ENCODE results near the gene OLFML2A. TPM values are rescaled to one million over a fixed set of nuclear protein-coding genes. Genes with fewer than 3 reads are reported as not detected.

The OLFML2A gene
- total and polyA plus RNA-seq, 2 of the 13 experiments (the other 11 are each of a cell fraction or from before 2014, with no cell fraction given): 0.01 to 0.02 TPM

GRCh38 chr9:124818431-124819281 is 41.7 kb downstream of the OLFML2A start (continued):
- peak; percentile 42; the same call in 1 of the 2 replicates for TF ChIP-seq ZBTB38 (CRISPR knock-in tag; IDR thresholded peaks at IDR 0.05)
- TF ChIP-seq HMG20A (CRISPR knock-in tag; IDR thresholded peaks at IDR 0.05; ENCODE audit: borderline replicate concordance): peak; percentile 20; the same call in 1 of the 2 replicates
- peak; percentile 55 for TF ChIP-seq ZNF781 (CRISPR knock-in tag; IDR thresholded peaks at IDR 0.05; ENCODE audit: borderline replicate concordance, not compliant biosample characterization)
- TF ChIP-seq ZNF597 (CRISPR knock-in tag; IDR thresholded peaks at IDR 0.05): no peak
- TF ChIP-seq ZNF710 (CRISPR knock-in tag; IDR thresholded peaks at IDR 0.05; ENCODE audit: borderline replicate concordance): 0 out of 2 replicates have a peak, but pooled peaks have one; percentile 15
- peak; percentile 89 for TF ChIP-seq ZNF891 (CRISPR knock-in tag; IDR thresholded peaks at IDR 0.05)
- peak; percentile 54; the same call in 1 of the 2 replicates for TF ChIP-seq HNF4A (CRISPR knock-in tag; IDR thresholded peaks at IDR 0.05)
- TF ChIP-seq CBX5 (CRISPR knock-in tag; IDR thresholded peaks at IDR 0.05; ENCODE audit: borderline replicate concordance): no peak
- TF ChIP-seq ZNF280B (CRISPR knock-in tag; IDR thresholded peaks at IDR 0.05; ENCODE audit: borderline replicate concordance): peak; percentile 68; the same call in 1 of the 2 replicates
- no peak for TF ChIP-seq ZNF784 (CRISPR knock-in tag; IDR thresholded peaks at IDR 0.05; ENCODE audit: borderline replicate concordance)
- TF ChIP-seq POLR2AphosphoS5 (IDR thresholded peaks at IDR 0.05; ENCODE audit: low read depth, low read length): no peak
- no peak for TF ChIP-seq ZNF740 (CRISPR knock-in tag; IDR thresholded peaks at IDR 0.05)
- TF ChIP-seq POLR2AphosphoS2 (IDR thresholded peaks at IDR 0.05; ENCODE audit: low read depth, low read length): no peak
- TF ChIP-seq SPEN (CRISPR knock-in tag; IDR thresholded peaks at IDR 0.05; ENCODE audit: low read depth): peak; percentile 68; the same call in 1 of the 2 replicates
- no peak for TF ChIP-seq AGO2 (optimal IDR thresholded peaks at IDR 0.05; ENCODE audit: low read depth, low read length)
- no peak for TF ChIP-seq MEF2D (CRISPR knock-in tag; IDR thresholded peaks at IDR 0.05)
- TF ChIP-seq IKZF4 (CRISPR knock-in tag; IDR thresholded peaks at IDR 0.05; ENCODE audit: borderline replicate concordance, low read depth, not compliant biosample characterization): peak; percentile 29
- peak; percentile 51; the same call in 1 of the 2 replicates for TF ChIP-seq ZNF263 (CRISPR knock-in tag; IDR thresholded peaks at IDR 0.05)
- TF ChIP-seq ZNF737 (CRISPR knock-in tag; IDR thresholded peaks at IDR 0.05; ENCODE audit: borderline replicate concordance): peak; percentile 71; the same call in 1 of the 2 replicates

Data from HepG2 (cell line).